IMR-90 (cell line): ENCODE results near the gene LSM2. TPM values are rescaled to one million over a fixed set of nuclear protein-coding genes. Genes with fewer than 3 reads are reported as not detected.
"Not testable (repeated sequence)": the region's sequence is repeated elsewhere in the genome, so short reads cannot be mapped to it uniquely, and the experiment has no call there.

Source experiments
- ATAC-seq: fragments of 200-7000 bp; cut with Tn5 transposase; 2 replicates; pipeline ENCODE4 v1.9.1; 2020; ENCODE audit warnings: low read depth, mild to moderate bottlenecking, moderate library complexity
- BruUV-seq: library from RNA; stranded (reverse); fragments of 400-500 nt; replicated peaks from 2 replicates; lab custom pipeline; 2021; lab: Mats Ljungman, UMichigan
- CTCF ChIA-PET: fragments of 300-600 bp; formaldehyde crosslinking; extraction: SDS; loops from one replicate; lab custom pipeline; 2021; ENCODE audit warnings: antibody characterized with exemption; lab: Yijun Ruan, JAX
- POLR2A ChIA-PET: fragments of 300-600 bp; sonication (Branson Sonifier 250); formaldehyde crosslinking; loops from one replicate; lab custom pipeline; 2022; ENCODE audit warnings: antibody characterized with exemption; ENCODE audit not compliant: unreplicated experiment; lab: Charles Lee
- DNase-seq: peaks from one replicate; pipeline ENCODE4 v3.0.0; 2013
- H2AFZ ChIP-seq: replicated peaks from 2 replicates; pipeline ENCODE3; 2013; ENCODE audit warnings: low read length, mild to moderate bottlenecking; ENCODE audit not compliant: poor library complexity
- H2AK5ac ChIP-seq: 2 replicates; pipeline ENCODE4 v1.6.1; 2013; ENCODE audit warnings: low read depth, low read length, inconsistent platforms
- H2AK9ac ChIP-seq: replicated peaks from 2 replicates; pipeline ENCODE3; 2013; ENCODE audit warnings: mild to moderate bottlenecking, low read depth, low read length, moderate library complexity; ENCODE audit not compliant: poor library complexity
- H2BK120ac ChIP-seq: 2 replicates; pipeline ENCODE4 v1.6.1; 2013; ENCODE audit warnings: low read depth, low read length, inconsistent platforms
- H2BK15ac ChIP-seq: 3 replicates; pipeline ENCODE4 v1.6.1; 2013; ENCODE audit warnings: low read depth, low read length, inconsistent platforms
- H2BK20ac ChIP-seq: 2 replicates; pipeline ENCODE4 v1.6.1; 2013; ENCODE audit warnings: low read depth, mild to moderate bottlenecking, inconsistent platforms, low read length, moderate library complexity
- H2BK5ac ChIP-seq: 2 replicates; pipeline ENCODE4 v1.6.1; 2013; ENCODE audit warnings: mild to moderate bottlenecking, low read depth, low read length, inconsistent platforms; ENCODE audit not compliant: poor library complexity, severe bottlenecking
- H3K14ac ChIP-seq: replicated peaks from 2 replicates; pipeline ENCODE4 v1.6.1; 2013; ENCODE audit warnings: low read depth, low read length, inconsistent platforms
- H3K18ac ChIP-seq: 2 replicates; pipeline ENCODE4 v1.6.1; 2013; ENCODE audit warnings: low read depth, low read length, control low read depth
- H3K23ac ChIP-seq: 2 replicates; pipeline ENCODE4 v1.6.1; 2013; ENCODE audit warnings: low read depth, low read length, inconsistent platforms
- H3K27ac ChIP-seq: 2 replicates; pipeline ENCODE4 v1.5.1; 2013; ENCODE audit warnings: mild to moderate bottlenecking, control low read depth, low read length; ENCODE audit not compliant: insufficient read depth
- H3K27me3 ChIP-seq: 2 replicates; pipeline ENCODE4 v1.6.1; 2013; ENCODE audit warnings: low read length; ENCODE audit not compliant: control insufficient read depth, insufficient read depth
- H3K36me3 ChIP-seq: 2 replicates; pipeline ENCODE4 v1.6.1; 2013; ENCODE audit warnings: low read length, mixed read lengths; ENCODE audit not compliant: control insufficient read depth, insufficient read depth
- H3K4ac ChIP-seq: 2 replicates; pipeline ENCODE4 v1.6.1; 2013; ENCODE audit warnings: low read depth, low read length, inconsistent platforms
- H3K4me1 ChIP-seq: 2 replicates; pipeline ENCODE4 v1.6.1; 2013; ENCODE audit warnings: low read length, mixed read lengths; ENCODE audit not compliant: control insufficient read depth, insufficient read depth
- H3K4me2 ChIP-seq: 2 replicates; pipeline ENCODE4 v1.6.1; 2013; ENCODE audit warnings: low read depth, mild to moderate bottlenecking, control low read depth, low read length, moderate library complexity
- H3K4me3 ChIP-seq: 2 replicates; pipeline ENCODE4 v1.5.1; 2013; ENCODE audit warnings: low read depth, mild to moderate bottlenecking, control low read depth, low read length, moderate library complexity; ENCODE audit not compliant: insufficient read depth
- H3K56ac ChIP-seq: 2 replicates; pipeline ENCODE4 v1.6.1; 2013; ENCODE audit warnings: low read length, inconsistent platforms; ENCODE audit not compliant: insufficient read depth; ENCODE audit errors: extremely low read depth
- H3K79me1 ChIP-seq, 2 experiments: 2 replicates each; pipeline ENCODE4 v1.6.1; 2013; ENCODE audit warnings: low read length in 2 of 2, inconsistent platforms in 1 of 2, low read depth in 1 of 2
- H3K9ac ChIP-seq: 2 replicates; pipeline ENCODE4 v1.6.1; 2013; ENCODE audit warnings: low read depth, low read length, control low read depth
- H3K9me1 ChIP-seq: 2 replicates; pipeline ENCODE4 v1.6.1; 2013; ENCODE audit warnings: low read length, inconsistent platforms; ENCODE audit not compliant: insufficient read depth
- H3K9me3 ChIP-seq: 2 replicates; pipeline ENCODE4 v1.6.1; 2013; ENCODE audit warnings: low read length; ENCODE audit not compliant: control insufficient read depth, insufficient read depth
- H4K20me1 ChIP-seq: 2 replicates; pipeline ENCODE4 v1.6.1; 2013; ENCODE audit warnings: low read length, inconsistent platforms; ENCODE audit not compliant: insufficient read depth
- H4K5ac ChIP-seq: 2 replicates; pipeline ENCODE4 v1.6.1; 2013; ENCODE audit warnings: mild to moderate bottlenecking, low read depth, low read length, control low read depth
- H4K8ac ChIP-seq, 2 experiments: 2 replicates each; pipeline ENCODE4 v1.6.1; 2013; ENCODE audit warnings: low read depth in 2 of 2, low read length in 2 of 2, control low read depth in 1 of 2, inconsistent platforms in 1 of 2
- H4K91ac ChIP-seq: 2 replicates; pipeline ENCODE4 v1.6.1; 2013; ENCODE audit warnings: low read depth, low read length, inconsistent platforms; ENCODE audit not compliant: insufficient read depth
- WGBS, 2 experiments: methylation state at CpG; one replicate each; pipeline versions ENCODE4 v1.1.5 to v1.1.7; 2013; ENCODE audit warnings: missing lambda C conversion rate in 2 of 2; ENCODE audit not compliant: insufficient read length in 1 of 2; ENCODE audit errors: extremely low coverage in 2 of 2; 5-methylcytosine and 5-hydroxymethylcytosine counted together
- dilution Hi-C: fragments of 300-500 bp; cut with HindIII; formaldehyde crosslinking; loops from one replicate; pipeline ENCODE4 v1.14.3; 2018; ENCODE audit warnings: low sequenced_read_pairs; ENCODE audit not compliant: unreplicated experiment
- in situ Hi-C: fragments of 300-500 bp; cut with MboI; formaldehyde crosslinking; loops from 3 replicates; pipeline ENCODE4 v1.14.3; 2019; ENCODE audit warnings: low sequenced_read_pairs, inconsistent platforms, mixed read lengths
- intact Hi-C: fragments of 100-400 bp; cut with micrococcal nuclease; formaldehyde crosslinking; loops from 2 replicates; pipeline ENCODE4 v1.10.0; 2022
- polyA plus RNA-seq, 3 experiments: library from polyadenylated mRNA; depleted of rRNA; stranded (reverse); fragments of >200 nt; gene quantifications; 2 replicates each; pipeline ENCODE4 v1.2.3, GENCODE V29; 2012; ENCODE audit warnings: low replicate concordance in 1 of 3
- total RNA-seq: library from RNA; depleted of rRNA; stranded (reverse); fragments of >200 nt; gene quantifications from 2 replicates; pipeline ENCODE4 v1.2.3, GENCODE V29; 2012

LSM2 gene
- total and polyA plus RNA-seq, 2 of the 4 experiments (the other 2 are of a cell fraction) = 56.3 to 61.0 TPM

DNA sequence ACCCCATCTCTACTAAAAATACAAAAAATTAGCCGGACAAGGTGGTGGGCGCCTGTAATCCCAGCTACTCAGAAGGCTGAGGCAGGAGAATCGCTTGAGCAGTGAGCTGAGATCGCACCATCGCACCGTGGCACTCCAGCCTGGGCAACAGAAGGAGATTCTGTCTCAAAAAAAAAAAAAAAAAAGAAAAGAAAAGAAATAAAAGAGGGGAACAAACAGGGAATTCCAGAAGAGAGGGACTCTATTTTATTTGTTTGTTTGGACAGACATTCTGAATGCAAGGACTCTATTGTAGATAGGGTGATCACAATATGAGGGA, 12.9 kb downstream of the LSM2 start:
- DNase-seq, dilution Hi-C loops: not testable (repeated sequence)

More for the DNA sequence above, 12.9 kb downstream of the LSM2 start:
- H2BK15ac ChIP-seq, H2BK5ac ChIP-seq, H3K4me1 ChIP-seq, BruUV-seq, H4K5ac ChIP-seq, H2AK9ac ChIP-seq, H2BK20ac ChIP-seq, ATAC-seq, H3K9me1 ChIP-seq, in situ Hi-C loops, H2AK5ac ChIP-seq, H2AFZ ChIP-seq, H3K27ac ChIP-seq, H3K27me3 ChIP-seq, H3K18ac ChIP-seq, H4K20me1 ChIP-seq, H3K9me3 ChIP-seq, H2BK120ac ChIP-seq, CTCF ChIA-PET: not testable (repeated sequence)
- peak overlapping the region; percentile 23 to 81; a peak in 2 of 4 replicates for H4K8ac ChIP-seq
- peaks cover 0 to 49% of the 10 kb centered on the region in 2 experiments for H3K79me1 ChIP-seq
- 0 out of 2 replicates have a peak overlapping the region, but pooled peaks have one; percentile 80 for H3K56ac ChIP-seq
- peak overlapping the region; percentile 98; the same call in 1 of the 2 replicates for H3K4me2 ChIP-seq
- WGBS, 2 experiments = no CpG with 5 or more reads among the region's 6 CpGs
- peak overlapping the region; percentile 98; the same call in 1 of the 2 replicates for H3K4ac ChIP-seq
- peak overlapping the region; percentile 33; the same call in 1 of the 2 replicates for H4K91ac ChIP-seq
- peak overlapping the region; percentile 39; the same call in 1 of the 2 replicates for H3K14ac ChIP-seq
- peaks cover 18% of the 10 kb centered on the region for H3K36me3 ChIP-seq
- intact Hi-C loops = loop anchor here (2.0 kb wide), 1 partner anchor 55 kb away; no protein-coding TSS in a partner anchor
- POLR2A ChIA-PET = interaction anchor here (0.6 kb wide), 1 partner anchor 20 kb away, joined by 3 read pairs; no protein-coding TSS in a partner anchor
- H3K4me3 ChIP-seq = peak overlapping the region; percentile 77; the same call in 1 of the 2 replicates
- peak overlapping the region; percentile 93; the same call in 1 of the 2 replicates for H3K9ac ChIP-seq
- peak overlapping the region; percentile 66; the same call in 1 of the 2 replicates for H3K23ac ChIP-seq
